HG02885 (cell line): Measurements from ENCODE around the gene TREX2.
A peak's percentile ranks its signal among the peaks of the same experiment; 100 is the strongest.

Source experiments
- ATAC-seq: cut with Tn5 transposase; IDR thresholded peaks from one replicate; pipeline ENCODE4 v1.9.1; 2021; ENCODE audit warnings: mild to moderate bottlenecking; ENCODE audit not compliant: unreplicated experiment, poor library complexity

Gene TREX2

DNA sequence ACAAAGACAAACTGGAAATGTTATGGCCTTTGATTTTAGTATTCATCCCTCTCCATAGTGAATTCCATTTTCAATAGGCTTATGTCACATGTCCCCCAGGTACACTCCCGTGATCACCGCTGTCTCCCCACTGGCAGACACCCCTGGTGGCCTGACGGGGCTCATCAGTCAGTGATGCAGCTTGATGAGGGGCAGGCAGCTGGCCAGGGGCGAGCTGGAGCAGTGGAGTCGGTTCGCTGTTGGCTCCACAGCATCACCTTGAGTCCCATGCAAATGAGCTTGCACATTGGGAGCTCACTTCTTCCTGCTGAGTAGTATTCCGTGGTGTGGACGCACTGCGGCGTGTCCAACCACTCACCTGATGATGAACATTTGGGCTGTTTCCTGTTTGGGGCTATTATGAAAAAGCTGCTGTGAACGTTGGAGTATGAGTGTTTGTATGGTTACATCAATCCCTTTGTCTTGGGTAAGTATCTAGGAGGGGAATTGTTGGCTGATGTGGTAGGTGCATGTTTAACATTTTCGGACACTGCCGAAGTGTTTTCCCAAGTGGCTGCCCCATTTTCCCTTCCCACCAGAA is 5.2 kb downstream of the TREX2 start:
- no peak for ATAC-seq

DNA sequence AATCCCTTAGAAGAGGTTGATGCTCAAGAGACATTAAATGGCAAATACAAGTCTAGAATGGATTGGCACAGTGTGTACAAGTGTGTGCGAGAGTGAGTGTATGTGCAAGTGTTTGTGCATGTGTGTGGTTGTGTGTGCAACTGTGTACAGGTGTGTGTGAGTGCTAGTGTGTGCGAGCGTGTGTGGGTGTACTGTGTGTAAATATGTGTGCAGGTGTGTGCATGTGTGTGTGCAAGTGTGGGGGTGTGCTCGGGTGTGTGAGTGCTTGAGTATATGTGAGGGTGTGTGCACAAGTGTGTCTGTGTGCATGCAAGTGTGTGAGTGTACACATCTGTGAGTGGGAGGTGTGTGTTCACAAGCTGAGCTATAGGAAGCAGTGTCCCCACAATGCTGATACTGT is 5.9 kb downstream of the TREX2 start:
- no peak for ATAC-seq

DNA sequence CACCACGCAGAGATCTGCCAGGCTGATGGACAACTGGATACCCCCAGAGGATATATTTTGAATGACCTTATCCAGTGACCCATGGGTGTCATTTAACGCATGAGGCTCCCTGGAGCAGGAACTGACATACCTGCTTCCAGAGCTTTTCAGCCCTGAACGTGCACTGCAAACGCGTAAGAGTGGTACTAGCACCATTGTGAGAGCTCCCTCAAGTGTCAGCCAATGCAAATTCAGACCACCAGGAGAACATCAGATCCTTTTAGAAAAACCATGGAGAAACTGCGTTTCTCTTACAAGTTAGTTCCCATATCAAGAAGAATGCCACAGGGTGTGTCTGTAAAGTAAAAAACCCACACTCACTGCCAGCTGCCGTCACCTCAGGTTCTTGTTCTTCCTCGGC is 7.3 kb downstream of the TREX2 start:
- no peak for ATAC-seq

DNA sequence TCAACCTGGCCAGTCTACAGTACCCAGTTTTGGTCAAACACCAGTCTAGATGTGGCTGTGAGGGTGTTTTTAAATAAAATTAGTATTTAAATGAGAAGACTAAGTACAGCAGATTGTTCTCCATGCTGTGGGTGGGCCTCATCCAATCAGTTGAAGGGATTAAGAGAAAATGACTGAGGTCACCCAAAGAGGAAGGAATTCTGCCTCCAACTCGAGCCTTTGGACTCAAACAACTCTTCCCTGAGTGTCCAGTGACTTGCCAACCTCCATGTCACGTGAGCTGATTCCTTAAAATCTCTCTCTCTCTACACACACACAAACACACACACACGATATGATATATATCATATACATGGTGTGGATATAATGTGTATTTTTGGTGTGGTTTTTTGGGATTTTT is 10.0 kb downstream of the TREX2 start:
- no peak for ATAC-seq

DNA sequence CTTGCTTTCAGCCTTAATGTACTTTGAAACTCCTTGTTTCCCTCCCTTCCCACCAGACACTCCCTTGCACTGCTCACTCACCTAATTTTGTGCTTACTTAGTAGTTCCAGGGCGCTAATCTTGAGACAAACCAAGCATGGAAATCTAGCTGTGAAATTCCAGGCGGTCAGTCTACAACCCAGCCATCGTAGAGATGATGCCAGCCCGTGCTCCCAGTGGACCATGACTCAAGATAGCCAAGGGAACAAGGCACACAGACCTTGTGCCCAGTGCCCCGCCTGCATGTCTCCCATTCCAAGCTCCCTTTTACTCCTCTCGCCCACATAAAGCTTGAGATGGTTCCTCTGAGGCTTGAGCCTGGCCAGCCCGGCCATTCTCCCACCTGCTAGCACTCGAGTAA is 11.1 kb downstream of the TREX2 start:
- ATAC-seq = no peak

DNA sequence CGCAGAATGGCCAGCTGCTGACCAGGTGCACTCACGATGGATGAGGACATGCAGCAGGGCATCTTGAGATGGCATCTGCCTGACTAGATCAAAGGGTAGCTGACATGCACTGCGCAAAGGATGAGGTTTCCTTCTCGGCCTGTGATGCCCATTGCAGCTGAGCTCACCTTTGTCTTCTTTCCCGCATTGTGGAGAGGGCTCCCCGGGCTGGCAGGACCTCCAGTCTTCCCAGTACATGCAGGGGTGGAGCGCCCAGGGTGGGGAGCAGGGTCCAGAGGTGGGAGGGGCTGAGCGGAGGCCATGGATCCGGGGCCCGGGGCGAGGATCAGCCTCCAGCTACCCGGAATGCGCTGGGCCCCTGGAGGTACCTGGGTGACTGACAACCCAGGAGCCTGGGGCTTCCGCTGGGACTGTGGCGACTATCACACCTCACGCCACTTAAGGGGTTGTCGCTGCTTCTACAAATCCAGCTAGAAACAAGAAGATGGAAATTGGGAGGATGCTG is 12.0 kb downstream of the TREX2 start:
- ATAC-seq = no peak

DNA sequence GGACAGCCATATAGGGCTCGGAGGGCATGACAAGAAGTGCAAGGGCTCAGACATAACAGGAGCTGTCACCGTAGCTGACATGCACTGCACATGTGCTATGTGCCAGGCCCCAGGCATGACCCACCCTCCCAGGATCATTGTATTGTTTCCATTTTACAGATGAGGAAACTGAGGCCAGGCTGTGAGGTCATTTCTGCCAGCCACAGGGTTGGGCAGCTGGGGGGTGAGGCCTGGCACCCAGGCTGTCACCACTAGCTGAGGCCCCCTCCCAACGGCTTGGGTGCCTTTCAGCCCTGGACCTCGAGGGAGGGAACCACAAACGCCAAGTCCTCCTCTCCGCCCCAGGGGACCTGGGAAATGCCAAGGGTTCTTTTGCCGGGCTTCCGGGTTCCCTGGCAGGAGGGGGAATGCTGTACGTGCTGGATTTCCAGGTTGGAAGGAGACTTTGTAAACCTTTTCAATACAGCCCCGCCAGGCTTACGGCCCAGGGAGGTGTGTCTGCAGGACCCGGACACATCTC is 12.6 kb downstream of the TREX2 start:
- ATAC-seq = no peak

DNA sequence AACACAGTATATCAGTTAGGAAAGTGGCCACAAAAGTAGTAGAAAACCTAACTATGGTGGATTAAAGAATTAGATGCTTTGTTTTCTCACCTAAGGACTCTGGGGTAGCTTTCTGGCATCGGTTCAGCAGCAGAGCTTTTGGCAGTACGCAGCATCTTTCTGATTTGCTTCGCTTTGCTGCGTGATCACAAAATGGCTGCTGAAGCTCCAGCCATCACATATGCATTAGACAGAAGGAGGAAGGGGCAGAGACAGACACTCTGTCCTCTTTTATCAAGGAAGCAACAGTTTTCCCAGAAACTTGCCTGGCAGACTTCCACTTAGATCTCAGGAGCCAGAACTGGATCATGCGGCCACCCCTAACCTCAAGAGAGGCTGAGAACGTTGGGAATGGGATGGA is 15.1 kb downstream of the TREX2 start:
- ATAC-seq = no peak

DNA sequence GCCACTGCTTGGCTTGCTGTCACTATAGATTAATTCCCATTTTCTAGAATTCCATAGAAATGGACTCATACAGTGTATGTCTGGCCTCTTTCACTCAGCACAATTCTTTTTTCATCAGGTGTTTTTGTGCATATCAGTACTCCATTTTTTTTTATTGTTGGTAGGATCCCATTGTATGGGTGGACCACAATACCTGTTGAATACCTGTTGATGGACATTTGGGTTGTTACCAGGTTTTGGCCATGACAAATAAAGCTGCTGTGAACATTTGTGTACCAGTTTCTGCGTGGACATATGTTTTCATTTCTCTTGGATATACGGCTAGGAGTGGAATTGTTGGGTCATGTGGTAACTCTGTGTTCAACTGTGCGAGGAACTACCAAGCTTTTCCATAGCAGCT is 19.7 kb downstream of the TREX2 start:
- ATAC-seq = no peak

DNA sequence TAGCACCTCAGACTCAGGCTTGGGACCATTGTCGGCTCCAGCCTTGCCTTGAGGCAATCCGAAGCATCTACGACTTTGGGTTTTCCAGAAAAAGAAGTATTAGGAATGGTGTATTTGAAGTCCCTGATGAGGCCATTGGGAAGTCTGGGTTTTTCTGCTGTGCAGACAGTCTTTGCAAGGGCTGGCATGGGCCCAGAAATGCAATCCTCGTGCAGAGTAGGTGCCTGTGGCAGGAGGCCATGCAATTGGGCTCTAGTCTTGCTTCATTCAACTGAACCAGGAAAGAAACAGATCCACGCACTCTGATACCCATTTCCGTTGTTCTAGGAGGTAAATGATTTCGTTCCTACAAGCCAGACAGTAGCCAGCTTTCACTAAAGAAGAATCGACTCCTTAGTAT is 22.2 kb downstream of the TREX2 start:
- no peak for ATAC-seq

DNA sequence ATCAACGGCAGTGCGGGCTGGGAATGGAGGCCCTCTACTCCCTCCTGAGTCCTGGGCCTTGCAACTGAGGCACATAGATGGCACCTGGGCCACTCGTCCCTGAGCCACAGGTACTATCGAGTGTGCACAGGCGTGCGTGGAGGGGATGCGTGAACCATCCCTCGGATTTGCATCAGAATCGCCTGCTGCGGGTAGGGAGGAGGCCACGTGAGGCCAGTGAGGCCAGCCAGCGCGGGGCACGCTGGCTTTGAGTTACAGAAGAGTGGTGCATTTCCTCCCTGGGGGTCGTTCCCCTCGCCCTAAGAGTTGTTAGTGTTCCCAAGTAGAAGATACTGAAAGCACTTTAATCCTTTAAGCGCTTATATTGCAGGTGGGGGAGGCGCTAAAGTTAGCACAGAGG is 24.0 kb downstream of the TREX2 start:
- ATAC-seq = no peak

DNA sequence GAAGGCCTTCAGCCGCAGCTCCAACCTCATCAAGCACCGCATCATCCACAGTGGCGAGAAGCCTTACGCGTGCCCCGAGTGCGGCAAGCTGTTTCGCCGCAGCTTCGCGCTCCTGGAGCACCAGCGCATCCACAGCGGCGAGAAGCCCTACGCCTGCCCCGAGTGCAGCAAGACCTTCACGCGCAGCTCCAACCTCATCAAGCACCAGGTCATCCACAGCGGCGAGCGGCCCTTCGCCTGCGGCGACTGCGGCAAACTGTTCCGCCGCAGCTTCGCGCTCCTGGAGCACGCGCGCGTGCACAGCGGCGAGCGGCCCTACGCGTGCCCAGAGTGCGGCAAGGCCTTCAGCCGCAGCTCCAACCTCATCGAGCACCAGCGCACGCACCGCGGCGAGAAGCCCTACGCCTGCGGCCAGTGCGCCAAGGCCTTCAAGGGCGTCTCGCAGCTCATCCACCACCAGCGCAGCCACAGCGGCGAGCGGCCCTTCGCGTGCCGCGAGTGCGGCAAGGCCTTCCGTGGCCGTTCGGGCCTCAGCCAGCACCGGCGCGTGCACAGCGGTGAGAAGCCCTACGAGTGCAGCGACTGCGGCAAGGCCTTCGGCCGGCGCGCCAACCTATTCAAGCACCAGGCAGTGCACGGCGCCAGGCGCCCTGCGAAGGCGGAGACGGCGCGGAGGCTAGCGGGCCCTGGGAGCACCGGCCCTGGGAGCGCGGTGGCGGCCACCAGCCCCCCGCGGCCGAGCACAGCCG is 24.8 kb downstream of the TREX2 start:
- ATAC-seq = no peak

DNA sequence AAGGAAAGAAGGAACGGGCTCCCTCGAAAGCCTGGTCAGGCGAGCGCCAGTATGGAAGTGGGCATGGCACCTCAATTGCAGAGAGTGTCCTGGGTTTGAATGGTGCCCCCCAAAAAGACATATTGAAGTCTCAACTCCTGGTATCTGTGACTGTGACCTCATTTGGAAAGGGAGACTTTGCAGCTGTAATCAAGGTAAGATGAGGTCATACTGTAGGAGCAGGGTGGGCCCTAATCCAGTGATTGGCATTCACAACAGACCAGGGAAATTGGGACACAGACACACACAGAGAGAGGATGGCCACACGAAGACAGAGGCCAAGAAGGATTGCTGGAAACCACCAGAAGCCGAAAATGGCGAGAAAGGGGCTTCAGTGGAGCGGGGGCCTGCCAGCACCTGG is 28.2 kb downstream of the TREX2 start:
- no peak for ATAC-seq

DNA sequence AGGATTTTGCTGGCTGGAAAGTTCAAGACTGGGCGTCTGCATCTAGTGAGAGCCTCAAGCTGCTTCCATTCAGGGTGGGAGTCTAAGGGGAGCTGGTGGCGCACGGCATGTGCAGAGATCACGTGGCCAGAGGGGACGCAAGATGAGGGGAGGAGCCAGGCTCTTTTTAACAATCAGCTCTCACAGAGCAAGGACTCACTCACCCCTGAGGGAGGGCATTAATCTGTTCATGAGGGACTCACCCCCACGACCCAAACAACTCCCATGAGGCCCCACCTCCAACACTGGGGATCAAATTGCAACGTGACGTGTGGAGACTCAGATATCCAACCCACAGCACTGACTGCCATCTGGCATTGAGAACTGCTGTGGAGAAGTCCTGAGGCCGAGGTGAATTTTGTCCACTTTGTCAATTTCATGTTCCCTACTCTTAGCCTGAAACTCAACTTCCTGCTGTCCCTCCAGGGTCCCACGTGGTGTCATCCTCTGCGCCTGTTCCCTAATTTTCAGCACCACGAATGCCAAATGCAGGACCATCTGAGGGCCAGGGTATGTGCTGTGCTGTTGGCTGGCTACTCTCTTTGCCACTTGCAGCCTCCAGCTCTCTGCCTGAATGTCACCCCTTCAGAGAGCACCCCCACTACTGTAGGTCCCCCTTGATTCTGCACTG is 28.9 kb downstream of the TREX2 start:
- ATAC-seq = no peak

DNA sequence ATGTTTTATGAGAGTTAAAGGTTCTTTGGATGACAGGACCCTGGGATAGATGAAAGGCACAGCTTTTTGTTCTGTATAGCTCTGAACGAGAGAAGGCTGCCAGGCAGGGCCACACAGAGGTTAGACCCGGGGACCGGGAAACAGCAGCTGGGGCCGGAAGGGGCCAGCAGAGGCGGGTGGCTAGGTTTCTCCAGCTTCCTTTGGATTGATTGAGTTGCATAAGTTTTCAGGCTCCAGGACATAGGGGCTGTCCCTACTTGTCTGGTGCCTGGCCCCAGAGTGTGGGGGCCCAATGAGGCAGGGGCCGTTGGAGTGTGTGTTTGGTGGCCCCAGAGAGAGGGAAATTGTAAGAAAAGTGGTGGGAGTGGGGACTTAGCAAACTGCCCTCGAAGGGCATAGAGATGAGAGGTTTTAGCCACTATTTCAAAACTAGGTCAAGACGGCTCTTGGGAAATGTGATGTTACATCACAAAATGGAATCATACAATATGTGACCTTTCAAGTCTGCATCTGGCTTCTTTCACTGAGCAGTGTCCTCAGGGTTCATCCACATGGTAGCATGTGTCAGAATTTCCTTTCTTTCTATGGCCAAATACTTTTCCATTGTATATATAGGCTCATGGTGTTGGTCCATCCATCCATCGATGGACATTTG is 30.9 kb downstream of the TREX2 start:
- no peak for ATAC-seq

DNA sequence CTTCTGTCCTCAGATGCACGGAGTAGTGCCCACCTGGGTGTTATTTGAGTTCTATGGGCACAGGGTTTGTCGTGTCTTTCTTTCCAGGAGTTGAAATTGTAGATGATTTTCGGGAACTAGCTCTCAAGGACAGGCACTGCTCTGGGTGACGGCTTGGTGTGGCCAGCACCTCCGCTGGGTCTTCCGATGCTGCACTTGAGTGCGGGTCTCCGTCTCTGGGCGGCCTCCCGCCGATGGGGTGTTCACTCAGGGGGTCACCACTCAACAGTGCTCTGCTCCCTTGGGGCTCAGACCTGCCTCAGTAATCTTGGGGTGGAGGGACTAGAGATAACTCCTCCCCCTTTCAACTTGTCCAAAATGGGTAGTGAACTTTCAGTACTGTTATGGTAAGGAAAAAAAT is 32.1 kb downstream of the TREX2 start:
- no peak for ATAC-seq

DNA sequence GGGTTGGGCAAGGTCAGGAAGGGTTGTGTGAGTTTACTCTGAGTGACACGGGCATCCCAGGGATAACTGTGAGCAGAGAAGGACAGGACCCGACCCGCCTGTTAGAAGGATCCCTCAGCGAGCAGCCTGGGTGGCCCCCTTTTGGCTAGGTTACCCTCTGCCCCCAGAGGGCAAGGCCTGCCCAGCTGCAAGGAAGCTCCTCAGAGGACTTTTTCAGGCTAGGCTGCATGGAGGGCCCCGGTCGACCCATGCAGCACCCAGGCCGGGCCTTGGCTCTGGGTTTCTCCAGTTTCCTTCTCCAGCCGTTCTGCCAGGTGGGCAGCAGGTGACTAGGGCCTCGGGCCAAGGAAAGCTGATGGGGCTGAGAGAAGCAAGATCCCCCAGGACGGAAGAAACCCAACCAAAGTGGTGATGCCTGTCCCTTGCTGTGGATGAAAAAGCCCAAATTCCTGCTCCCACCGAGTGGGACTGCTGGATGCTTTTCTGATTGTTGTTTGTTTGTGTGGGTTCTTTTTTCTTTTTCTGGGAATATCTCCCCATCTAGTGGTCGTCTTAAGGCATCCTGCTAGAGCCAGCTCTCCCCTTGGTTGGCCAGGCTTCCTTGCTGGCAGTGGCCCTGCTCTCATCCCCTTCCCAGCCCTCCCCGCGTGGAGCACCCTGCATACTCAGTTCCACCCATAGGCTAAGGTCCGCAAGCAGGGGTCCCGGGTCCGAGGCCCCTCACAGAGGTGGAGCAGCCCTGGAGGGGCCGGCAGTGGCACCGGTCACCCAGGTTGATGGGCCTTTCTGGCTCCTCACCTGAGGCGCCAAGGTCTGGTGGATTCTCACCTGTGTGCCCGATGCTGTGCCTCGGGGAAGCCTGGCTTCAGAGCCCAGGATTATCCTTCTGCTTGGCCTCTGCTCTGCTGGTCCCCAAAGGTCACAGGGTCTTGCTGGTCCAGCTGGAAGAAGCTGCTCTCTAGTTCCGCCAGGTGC is 32.8 kb downstream of the TREX2 start:
- no peak for ATAC-seq

DNA sequence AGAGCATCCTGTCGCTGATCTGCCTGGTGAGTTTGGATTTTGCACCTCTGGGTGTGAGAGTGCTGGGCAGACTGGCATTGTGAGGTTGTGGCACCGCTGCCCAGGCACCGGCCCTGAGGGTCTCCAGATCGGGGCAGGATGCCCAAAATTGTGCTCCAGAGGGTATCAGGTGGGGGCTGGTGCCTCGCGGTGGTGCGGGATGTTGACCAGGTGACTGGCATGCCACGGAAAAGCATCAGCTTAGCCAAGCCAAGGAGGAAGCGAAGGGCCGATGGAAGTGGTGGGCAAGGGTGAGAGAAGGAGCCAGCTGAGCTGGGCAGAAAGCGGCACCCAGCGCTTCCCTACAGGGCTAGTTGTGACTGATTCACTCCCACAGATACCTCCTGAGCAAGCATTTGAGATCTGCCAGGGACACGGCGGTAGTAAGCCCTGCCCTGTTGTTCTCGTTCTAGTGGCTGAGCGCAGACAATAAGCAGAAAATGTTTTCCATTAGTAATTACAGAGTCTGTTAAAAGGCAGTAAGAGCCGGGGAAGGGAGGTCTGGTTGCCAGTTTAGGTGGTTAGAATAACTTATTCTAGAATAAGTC is 33.8 kb downstream of the TREX2 start:
- ATAC-seq = no peak

DNA sequence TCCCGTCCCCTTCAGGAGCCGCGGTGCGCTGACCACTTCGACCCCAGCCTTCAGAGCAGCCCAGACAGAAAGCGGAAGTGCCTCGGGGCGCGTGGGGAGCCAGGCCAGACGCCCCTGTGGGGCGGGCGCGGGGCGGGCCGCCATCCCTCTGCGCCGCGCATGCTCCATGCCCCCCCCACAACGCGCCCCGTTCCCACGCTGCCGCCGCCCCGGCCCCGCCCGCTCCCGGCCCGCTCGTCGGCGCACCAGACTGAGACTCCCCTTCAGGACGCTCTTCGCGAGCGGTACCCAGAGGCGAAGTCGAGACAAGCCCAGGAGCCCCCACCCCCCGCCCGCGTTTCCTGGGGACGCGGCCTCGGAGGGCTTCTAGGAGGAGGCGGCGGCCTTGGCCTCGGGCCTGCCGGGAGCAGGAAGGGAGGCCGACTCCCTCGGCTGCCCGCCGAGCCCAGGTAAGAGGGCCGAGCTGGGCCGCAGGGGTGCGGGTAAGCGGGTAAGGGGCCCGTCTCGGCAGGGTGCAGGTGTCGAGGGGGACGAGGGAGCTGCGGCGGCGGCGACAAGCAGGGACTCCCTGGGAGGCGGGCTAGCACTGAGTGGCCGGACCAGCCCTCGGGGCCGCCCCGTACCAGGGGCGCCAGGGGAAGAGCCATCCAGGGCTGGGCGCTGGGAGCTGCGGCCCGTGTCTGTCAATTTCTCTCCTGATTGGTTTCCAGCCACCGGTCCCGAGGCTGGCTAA is 34.4 kb downstream of the TREX2 start, which contains the start of gene ZFP92:
ZFP92 (plus strand) TSS at position 218 of the 733 bp plus-strand sequence. CDS start 6,851 bp downstream, outside the sequence.
- peak; percentile 69 for ATAC-seq
